ENCODE measurements around the gene RAB40A.

DNA sequence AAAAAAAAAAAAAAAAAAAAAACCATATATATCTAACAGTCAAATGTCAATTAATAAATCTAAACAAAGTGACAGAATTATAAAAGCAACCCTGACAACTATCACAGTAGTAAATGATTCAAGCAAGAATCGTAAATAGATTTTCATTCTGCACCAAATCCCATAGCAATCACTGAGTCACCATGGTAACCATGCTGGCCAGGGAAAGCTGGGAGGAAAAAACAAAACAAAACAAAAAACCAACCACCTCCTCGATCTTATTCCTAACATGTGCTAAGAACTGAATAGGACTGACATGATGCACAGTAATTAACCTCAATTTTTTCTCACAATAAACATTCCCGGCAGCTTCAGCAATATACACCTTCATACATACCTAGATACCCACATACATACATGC, 30.6 kb upstream of the RAB40A start:
- no peak for TF ChIP-seq EZH2phosphoT487 (IDR thresholded peaks at IDR 0.05; ENCODE audit: borderline replicate concordance)
- TF ChIP-seq, protein P1, sequence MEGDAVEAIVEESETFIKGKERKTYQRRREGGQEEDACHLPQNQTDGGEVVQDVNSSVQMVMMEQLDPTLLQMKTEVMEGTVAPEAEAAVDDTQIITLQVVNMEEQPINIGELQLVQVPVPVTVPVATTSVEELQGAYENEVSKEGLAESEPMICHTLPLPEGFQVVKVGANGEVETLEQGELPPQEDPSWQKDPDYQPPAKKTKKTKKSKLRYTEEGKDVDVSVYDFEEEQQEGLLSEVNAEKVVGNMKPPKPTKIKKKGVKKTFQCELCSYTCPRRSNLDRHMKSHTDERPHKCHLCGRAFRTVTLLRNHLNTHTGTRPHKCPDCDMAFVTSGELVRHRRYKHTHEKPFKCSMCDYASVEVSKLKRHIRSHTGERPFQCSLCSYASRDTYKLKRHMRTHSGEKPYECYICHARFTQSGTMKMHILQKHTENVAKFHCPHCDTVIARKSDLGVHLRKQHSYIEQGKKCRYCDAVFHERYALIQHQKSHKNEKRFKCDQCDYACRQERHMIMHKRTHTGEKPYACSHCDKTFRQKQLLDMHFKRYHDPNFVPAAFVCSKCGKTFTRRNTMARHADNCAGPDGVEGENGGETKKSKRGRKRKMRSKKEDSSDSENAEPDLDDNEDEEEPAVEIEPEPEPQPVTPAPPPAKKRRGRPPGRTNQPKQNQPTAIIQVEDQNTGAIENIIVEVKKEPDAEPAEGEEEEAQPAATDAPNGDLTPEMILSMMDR (conservative IDR thresholded peaks at IDR 0.05; ENCODE audit: low read length): no peak

Measured in Loucy (cell line).